ENCODE measurements around the gene CRX.
"Not testable (repeated sequence)": the region's sequence is repeated elsewhere in the genome, so short reads cannot be mapped to it uniquely, and the experiment has no call there.

CRX gene

GRCh38 chr19:47803148-47803547 lies 18.6 kb upstream of the CRX start:
- in situ Hi-C loops (cut with HindIII; ENCODE audit: low sequenced_read_pairs) = not testable (repeated sequence)

GRCh38 chr19:47803671-47804070 lies 18.1 kb upstream of the CRX start:
- in situ Hi-C loops (cut with HindIII; ENCODE audit: low sequenced_read_pairs) = not testable (repeated sequence)

- in situ Hi-C loops (cut with HindIII; ENCODE audit: low sequenced_read_pairs) = not testable (repeated sequence)
Observed at GRCh38 chr19:47804451-47804850, 17.3 kb upstream of the CRX start, which contains the start of gene TPRX1. Gene TPRX1, minus strand, starts transcription at chr19:47804551. Its CDS starts 12 bp downstream, at chr19:47804539.

- in situ Hi-C loops (cut with HindIII; ENCODE audit: low sequenced_read_pairs) = no loop called here
Observed at GRCh38 chr19:47805313-47805712, 16.4 kb upstream of the CRX start.

DNA sequence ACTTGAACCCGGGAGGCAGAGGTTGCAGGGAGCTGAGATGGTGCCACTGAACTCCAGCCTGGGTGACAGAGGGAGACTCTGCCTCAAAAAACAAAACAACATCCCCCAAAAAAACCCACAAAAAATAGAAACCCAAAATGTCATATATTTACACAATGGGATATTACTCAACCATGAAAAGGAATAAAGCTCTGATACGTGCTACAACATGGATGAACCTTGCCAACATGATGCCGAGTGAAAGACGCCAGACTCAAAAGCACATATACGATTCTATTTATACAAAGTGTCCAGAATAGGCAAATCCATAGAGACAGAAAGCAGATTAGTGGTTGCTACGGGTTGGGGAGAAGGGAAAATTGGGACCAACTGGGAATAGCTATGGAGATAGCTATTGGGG lies 15.3 kb upstream of the CRX start:
- in situ Hi-C loops (cut with HindIII; ENCODE audit: low sequenced_read_pairs) = no loop called here

DNA sequence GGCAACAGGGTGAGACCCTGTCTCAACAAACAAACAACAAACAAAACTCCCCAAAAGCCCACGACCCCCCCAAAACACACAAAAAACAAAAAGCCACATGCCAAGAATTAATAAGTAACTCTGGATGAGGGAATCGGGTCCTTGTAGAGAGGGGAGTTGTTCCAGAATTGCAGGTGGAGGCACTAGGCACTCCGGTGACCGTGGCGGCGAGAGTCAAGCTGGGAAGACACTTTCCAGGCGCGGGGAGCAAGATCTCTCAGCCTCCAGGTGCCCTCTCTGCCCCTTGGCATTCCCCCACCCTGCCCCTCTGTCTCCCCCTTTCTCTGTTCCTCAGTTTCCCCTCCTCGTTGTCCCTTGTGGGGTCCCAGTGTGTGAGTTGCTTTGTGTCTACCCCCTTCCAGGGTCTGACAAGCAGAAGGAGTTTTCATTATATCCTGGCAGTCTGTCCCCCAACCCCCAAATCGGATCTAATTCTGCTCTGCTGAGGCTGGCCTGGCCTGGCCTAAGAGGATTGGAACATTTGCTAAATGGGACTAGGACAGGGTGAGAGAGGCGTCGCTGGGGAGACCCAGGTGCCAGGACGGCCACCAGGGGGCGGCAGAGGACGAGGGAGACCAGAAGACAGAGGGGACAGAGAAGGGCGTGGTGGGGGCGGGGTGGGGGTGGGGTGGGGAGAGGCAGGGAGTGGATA lies 8.3 kb upstream of the CRX start:
- in situ Hi-C loops (cut with HindIII; ENCODE audit: low sequenced_read_pairs) = no loop called here

DNA sequence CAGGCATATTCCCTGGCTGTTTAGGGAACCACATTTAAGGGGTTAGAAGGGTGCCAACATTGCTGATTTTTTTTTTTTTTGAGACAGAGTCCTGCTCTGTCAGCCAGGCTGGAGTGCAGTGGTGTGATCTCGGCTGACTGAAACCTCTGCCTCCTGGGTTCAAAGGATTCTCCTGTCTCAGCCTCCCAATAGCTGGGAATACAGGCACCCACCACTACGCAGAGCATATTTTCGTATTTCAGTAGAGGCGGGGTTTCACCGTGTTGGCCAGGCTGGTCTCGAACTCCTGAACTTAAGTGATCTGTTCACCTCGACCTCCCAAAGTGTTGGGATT lies 7.8 kb upstream of the CRX start:
- in situ Hi-C loops (cut with HindIII; ENCODE audit: low sequenced_read_pairs) = no loop called here

GRCh38 chr19:47816270-47816669 lies 5.5 kb upstream of the CRX start:
- in situ Hi-C loops (cut with HindIII; ENCODE audit: low sequenced_read_pairs) = not testable (repeated sequence)

DNA sequence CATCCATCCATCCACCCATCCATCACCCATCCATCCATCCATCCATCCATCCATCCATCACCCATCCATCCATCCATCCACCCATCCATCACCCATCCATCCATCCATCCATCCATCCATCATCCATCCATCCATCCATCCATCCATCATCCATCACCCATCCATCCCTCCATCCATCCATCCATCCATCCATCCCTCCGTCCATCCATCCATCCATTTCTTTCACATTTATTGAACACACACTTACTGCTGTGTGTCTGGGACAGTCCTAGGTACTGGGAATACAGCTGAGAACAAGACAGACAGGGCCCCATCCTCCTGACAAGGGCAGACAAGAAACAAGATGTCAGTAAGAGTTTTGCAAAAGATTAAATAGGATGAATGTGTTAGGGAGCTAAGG lies 3.5 kb upstream of the CRX start:
- in situ Hi-C loops (cut with HindIII; ENCODE audit: low sequenced_read_pairs) = not testable (repeated sequence)

- in situ Hi-C loops (cut with HindIII; ENCODE audit: low sequenced_read_pairs) = no loop called here
Observed at GRCh38 chr19:47819858-47820257, 1.9 kb upstream of the CRX start.

GRCh38 chr19:47820410-47820809 lies 1.3 kb upstream of the CRX start:
- in situ Hi-C loops (cut with HindIII; ENCODE audit: low sequenced_read_pairs) = no loop called here

DNA sequence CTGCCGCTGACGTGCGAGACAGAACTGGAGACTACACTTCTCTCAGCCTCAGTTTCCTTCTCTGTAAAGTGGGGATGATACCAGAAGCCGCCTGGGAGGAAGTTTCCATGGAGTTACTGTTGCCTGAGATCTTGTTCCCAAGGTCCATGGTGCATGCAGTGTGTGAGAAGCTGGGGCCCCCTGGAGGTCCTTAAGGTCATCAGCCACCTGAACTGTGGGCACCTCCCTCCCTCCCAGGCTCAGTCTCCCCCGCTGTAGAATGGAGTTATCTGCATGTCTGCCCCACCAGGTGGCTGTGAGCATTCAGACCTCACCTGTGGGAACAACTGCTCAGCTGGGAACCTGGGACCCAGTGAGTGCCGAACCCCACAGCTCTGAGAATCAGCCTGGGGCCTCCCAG lies 2.7 kb downstream of the CRX start:
- in situ Hi-C loops (cut with HindIII; ENCODE audit: low sequenced_read_pairs) = no loop called here

DNA sequence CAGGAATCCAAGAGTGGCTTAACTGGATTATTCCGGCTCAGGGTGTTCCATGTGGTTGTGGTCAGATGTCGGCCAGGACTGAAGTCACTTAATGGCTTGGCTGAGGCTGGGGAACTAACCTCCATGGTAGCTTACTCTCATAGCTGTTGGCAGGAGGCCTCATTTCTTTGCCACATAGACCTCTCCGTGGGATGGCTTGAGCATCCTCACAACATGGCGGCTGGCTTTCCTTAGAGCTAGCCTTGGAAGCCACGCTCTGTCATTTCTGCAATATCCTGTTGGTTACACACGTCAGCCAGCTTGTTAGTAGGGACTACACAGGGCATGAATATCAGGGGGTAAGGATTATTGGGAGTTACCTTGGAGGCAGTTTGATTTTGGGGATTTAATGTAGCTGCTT lies 5.1 kb downstream of the CRX start:
- in situ Hi-C loops (cut with HindIII; ENCODE audit: low sequenced_read_pairs) = no loop called here

GRCh38 chr19:47832723-47833122 lies 11.0 kb downstream of the CRX start:
- in situ Hi-C loops (cut with HindIII; ENCODE audit: low sequenced_read_pairs) = no loop called here

DNA sequence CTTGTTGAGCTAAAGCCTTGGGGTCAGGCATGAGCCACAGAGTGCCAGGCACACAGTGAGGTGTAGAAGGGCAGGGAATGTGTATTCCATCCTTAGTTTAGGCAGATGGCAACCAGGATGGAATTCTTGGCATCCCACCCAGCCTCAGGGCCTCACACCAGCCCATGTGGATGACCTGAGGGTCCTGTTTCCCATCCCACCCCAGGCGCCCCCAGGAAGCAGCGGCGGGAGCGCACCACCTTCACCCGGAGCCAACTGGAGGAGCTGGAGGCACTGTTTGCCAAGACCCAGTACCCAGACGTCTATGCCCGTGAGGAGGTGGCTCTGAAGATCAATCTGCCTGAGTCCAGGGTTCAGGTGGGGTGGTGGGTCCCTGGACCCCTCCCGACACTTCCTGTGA lies 14.3 kb downstream of the CRX start:
- in situ Hi-C loops (cut with HindIII; ENCODE audit: low sequenced_read_pairs) = no loop called here

DNA sequence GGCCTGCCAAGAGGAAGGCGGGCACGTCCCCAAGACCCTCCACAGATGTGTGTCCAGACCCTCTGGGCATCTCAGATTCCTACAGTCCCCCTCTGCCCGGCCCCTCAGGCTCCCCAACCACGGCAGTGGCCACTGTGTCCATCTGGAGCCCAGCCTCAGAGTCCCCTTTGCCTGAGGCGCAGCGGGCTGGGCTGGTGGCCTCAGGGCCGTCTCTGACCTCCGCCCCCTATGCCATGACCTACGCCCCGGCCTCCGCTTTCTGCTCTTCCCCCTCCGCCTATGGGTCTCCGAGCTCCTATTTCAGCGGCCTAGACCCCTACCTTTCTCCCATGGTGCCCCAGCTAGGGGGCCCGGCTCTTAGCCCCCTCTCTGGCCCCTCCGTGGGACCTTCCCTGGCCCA lies 17.7 kb downstream of the CRX start:
- in situ Hi-C loops (cut with HindIII; ENCODE audit: low sequenced_read_pairs) = no loop called here

- in situ Hi-C loops (cut with HindIII; ENCODE audit: low sequenced_read_pairs) = no loop called here
Observed at GRCh38 chr19:47839913-47840312, 18.2 kb downstream of the CRX start.

GRCh38 chr19:47842941-47843340 lies 21.2 kb downstream of the CRX start:
- in situ Hi-C loops (cut with HindIII; ENCODE audit: low sequenced_read_pairs) = no loop called here

DNA sequence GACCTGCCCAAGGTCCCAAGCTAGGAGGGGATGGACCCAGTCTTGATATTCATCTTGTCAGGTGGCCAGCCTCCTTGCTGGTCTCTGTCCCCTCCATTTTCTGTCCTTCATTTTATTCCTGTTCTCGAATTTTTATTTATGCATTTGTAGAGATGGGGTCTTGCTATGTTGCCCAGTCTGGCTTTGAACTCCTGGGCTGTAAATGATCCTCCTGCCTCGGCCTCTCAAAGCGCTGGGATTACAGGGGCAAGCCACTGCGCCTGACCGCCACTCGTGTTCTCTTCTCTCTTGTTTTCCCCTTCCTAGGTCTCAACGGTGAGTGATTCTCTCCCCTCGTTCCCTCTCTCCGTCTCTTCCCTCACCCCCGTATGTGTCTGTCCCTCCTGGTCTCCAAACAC lies 26.7 kb downstream of the CRX start:
- in situ Hi-C loops (cut with HindIII; ENCODE audit: low sequenced_read_pairs) = no loop called here

DNA sequence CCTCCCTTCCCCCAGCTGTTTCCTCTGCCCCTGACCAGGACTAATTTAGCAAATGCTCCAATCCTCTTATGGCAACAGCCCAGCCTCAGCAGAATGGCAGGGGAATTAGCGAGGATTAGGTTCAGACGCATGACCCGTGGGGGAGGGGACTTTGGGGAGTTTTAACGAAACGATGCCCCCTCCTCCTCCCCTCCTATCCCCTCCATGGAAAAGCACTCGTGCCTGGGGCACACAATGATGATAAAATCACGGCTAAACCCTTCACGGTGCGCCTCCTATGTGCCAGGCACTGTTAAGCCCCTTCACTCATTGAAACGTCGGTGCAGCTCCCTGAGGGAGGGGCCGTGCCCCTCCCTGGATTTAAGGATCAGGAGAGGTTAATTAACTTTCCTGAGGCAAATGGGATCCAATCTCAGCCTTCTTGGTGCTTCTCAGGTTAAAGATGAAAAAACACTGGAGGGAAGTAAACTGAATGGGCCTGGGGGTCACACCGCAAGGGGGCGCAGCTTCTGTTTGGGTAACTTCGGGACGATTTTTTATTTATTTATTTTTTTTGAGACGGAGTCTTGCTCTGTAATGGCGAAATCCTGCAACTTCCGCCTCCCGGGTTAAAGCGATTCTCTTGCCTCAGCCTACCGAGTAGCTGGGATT lies 27.2 kb downstream of the CRX start:
- in situ Hi-C loops (cut with HindIII; ENCODE audit: low sequenced_read_pairs) = no loop called here

- in situ Hi-C loops (cut with HindIII; ENCODE audit: low sequenced_read_pairs) = no loop called here
Observed at GRCh38 chr19:47853003-47853402, 31.3 kb downstream of the CRX start.

DNA sequence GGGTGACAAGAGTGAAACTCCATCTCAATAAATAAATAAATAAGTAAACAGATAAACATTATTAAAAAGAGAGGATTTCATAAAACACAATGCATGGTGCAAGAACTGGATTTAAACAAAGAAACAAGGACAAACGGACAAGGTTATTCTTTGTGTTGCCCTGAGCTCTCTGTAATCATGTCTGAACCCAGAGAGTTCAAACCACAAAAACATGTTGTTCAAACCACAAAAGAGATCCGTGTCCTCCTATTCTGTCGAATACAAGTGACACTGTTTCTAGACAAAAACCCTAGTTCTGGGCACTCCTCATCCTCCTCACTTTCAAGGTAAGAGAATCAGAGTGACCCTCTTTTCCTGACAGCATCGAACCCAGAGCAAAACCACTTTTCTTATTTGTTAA lies 32.7 kb downstream of the CRX start:
- in situ Hi-C loops (cut with HindIII; ENCODE audit: low sequenced_read_pairs) = no loop called here

DNA sequence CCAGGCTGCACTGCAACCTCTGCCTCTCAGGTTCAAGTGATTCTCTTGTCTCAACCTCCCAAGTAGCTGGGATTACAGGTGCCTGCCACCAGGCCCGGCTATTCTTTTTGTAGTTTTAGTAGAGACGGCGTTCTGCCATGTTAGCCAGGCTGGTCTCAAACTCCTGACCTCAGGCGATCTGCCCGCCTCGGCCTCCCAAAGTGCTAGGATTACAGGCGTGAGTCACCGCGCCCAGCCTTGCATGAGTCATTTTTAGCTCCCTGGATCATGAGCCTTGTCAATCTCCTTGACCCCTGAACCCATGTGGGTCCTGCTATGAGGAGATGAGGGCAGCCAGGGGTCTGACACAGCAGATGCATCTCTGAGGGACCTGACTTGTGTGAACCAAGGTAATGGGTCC lies 36.5 kb downstream of the CRX start:
- in situ Hi-C loops (cut with HindIII; ENCODE audit: low sequenced_read_pairs) = not testable (repeated sequence)
